Measurements from ENCODE around the gene LRRTM1.

Gene LRRTM1

GRCh38 chr2:80303909-80304837, at the start of gene LRRTM1:
LRRTM1 (minus strand) TSS chr2:80304752; CDS start chr2:80303819, 933 bp downstream.
- Mint-ChIP-seq H3K9me3 (no peaks in the 10 kb centered on the region), H3K36me3 (ENCODE audit: low read depth) (no peaks in the 10 kb centered on the region), H3K27me3 (ENCODE audit: low read depth) (peaks cover 42% of the 10 kb centered on the region), H3K27ac (no peak within 1 kb of the TSS), H3K4me1 (ENCODE audit: low read depth) (no peaks in the 10 kb centered on the region), H3K4me3 (no peak within 1 kb of the TSS)
- no peak for DNase-seq (ENCODE audit: low spot score)

GRCh38 chr2:80351231-80351630, 46.7 kb upstream of the LRRTM1 start:
- Mint-ChIP-seq H3K27ac (no peak overlapping the region), H3K4me1 (ENCODE audit: low read depth) (no peaks in the 10 kb centered on the region), H3K4me3 (no peak overlapping the region), H3K36me3 (ENCODE audit: low read depth) (no peaks in the 10 kb centered on the region), H3K9me3 (peaks cover 6% of the 10 kb centered on the region), H3K27me3 (ENCODE audit: low read depth) (no peaks in the 10 kb centered on the region)
- no peak for DNase-seq (ENCODE audit: low spot score)

- H3K9me3 Mint-ChIP-seq = peaks cover 17% of the 10 kb centered on the region
- DNase-seq (ENCODE audit: low spot score) = no peak
- H3K36me3 Mint-ChIP-seq (ENCODE audit: low read depth) = no peaks in the 10 kb centered on the region
- H3K4me1 Mint-ChIP-seq (ENCODE audit: low read depth) = no peaks in the 10 kb centered on the region
- no peak overlapping the region for H3K27ac Mint-ChIP-seq
- no peaks in the 10 kb centered on the region for H3K27me3 Mint-ChIP-seq (ENCODE audit: low read depth)
- H3K4me3 Mint-ChIP-seq = no peak overlapping the region
Measured at GRCh38 chr2:80348953-80349352, 44.4 kb upstream of the LRRTM1 start.

- Mint-ChIP-seq H3K27me3 (ENCODE audit: low read depth) (no peaks in the 10 kb centered on the region), H3K36me3 (ENCODE audit: low read depth) (no peaks in the 10 kb centered on the region), H3K27ac (no peak overlapping the region), H3K4me1 (ENCODE audit: low read depth) (no peaks in the 10 kb centered on the region), H3K9me3 (peaks cover 20% of the 10 kb centered on the region), H3K4me3 (no peak overlapping the region)
- no peak for DNase-seq (ENCODE audit: low spot score)
Measured at GRCh38 chr2:80348078-80348477, 43.5 kb upstream of the LRRTM1 start.

- H3K4me1 Mint-ChIP-seq (ENCODE audit: low read depth) = no peaks in the 10 kb centered on the region
- peaks cover 29% of the 10 kb centered on the region for H3K9me3 Mint-ChIP-seq
- H3K27ac Mint-ChIP-seq = no peak overlapping the region
- DNase-seq (ENCODE audit: low spot score) = no peak
- no peaks in the 10 kb centered on the region for H3K27me3 Mint-ChIP-seq (ENCODE audit: low read depth)
- no peak overlapping the region for H3K4me3 Mint-ChIP-seq
- H3K36me3 Mint-ChIP-seq (ENCODE audit: low read depth) = no peaks in the 10 kb centered on the region
Measured at GRCh38 chr2:80340022-80340421, 35.5 kb upstream of the LRRTM1 start.

- Mint-ChIP-seq H3K36me3 (ENCODE audit: low read depth) (no peaks in the 10 kb centered on the region), H3K9me3 (peaks cover 31% of the 10 kb centered on the region), H3K27ac (no peak overlapping the region), H3K27me3 (ENCODE audit: low read depth) (no peaks in the 10 kb centered on the region), H3K4me3 (no peak overlapping the region), H3K4me1 (ENCODE audit: low read depth) (no peaks in the 10 kb centered on the region)
- no peak for DNase-seq (ENCODE audit: low spot score)
Measured at GRCh38 chr2:80338794-80339193, 34.2 kb upstream of the LRRTM1 start.

GRCh38 chr2:80335411-80335810, 30.9 kb upstream of the LRRTM1 start:
- no peak for DNase-seq (ENCODE audit: low spot score)
- Mint-ChIP-seq H3K27me3 (ENCODE audit: low read depth) (no peaks in the 10 kb centered on the region), H3K4me1 (ENCODE audit: low read depth) (no peaks in the 10 kb centered on the region), H3K27ac (no peak overlapping the region), H3K36me3 (ENCODE audit: low read depth) (no peaks in the 10 kb centered on the region), H3K9me3 (peaks cover 36% of the 10 kb centered on the region), H3K4me3 (no peak overlapping the region)

- Mint-ChIP-seq H3K9me3 (peaks cover 34% of the 10 kb centered on the region), H3K27me3 (ENCODE audit: low read depth) (no peaks in the 10 kb centered on the region)
Measured at GRCh38 chr2:80333886-80334285, 29.3 kb upstream of the LRRTM1 start.

GRCh38 chr2:80330527-80331450, 26.2 kb upstream of the LRRTM1 start:
- Mint-ChIP-seq H3K4me1 (ENCODE audit: low read depth) (no peaks in the 10 kb centered on the region), H3K36me3 (ENCODE audit: low read depth) (no peaks in the 10 kb centered on the region), H3K4me3 (no peak overlapping the region), H3K27ac (no peak overlapping the region), H3K9me3 (peaks cover 24% of the 10 kb centered on the region), H3K27me3 (ENCODE audit: low read depth) (no peaks in the 10 kb centered on the region)
- DNase-seq (ENCODE audit: low spot score) = no peak

More at GRCh38 chr2:80333886-80334285, 29.3 kb upstream of the LRRTM1 start:
- DNase-seq (ENCODE audit: low spot score) = no peak
- no peak overlapping the region for H3K4me3 Mint-ChIP-seq
- no peak overlapping the region for H3K27ac Mint-ChIP-seq
- no peaks in the 10 kb centered on the region for H3K4me1 Mint-ChIP-seq (ENCODE audit: low read depth)
- H3K36me3 Mint-ChIP-seq (ENCODE audit: low read depth) = no peaks in the 10 kb centered on the region

- H3K4me1 Mint-ChIP-seq (ENCODE audit: low read depth) = no peaks in the 10 kb centered on the region
- H3K27me3 Mint-ChIP-seq (ENCODE audit: low read depth) = no peaks in the 10 kb centered on the region
- no peak overlapping the region for H3K27ac Mint-ChIP-seq
- H3K36me3 Mint-ChIP-seq (ENCODE audit: low read depth) = no peaks in the 10 kb centered on the region
- peaks cover 14% of the 10 kb centered on the region for H3K9me3 Mint-ChIP-seq
- no peak overlapping the region for H3K4me3 Mint-ChIP-seq
- no peak for DNase-seq (ENCODE audit: low spot score)
Measured at GRCh38 chr2:80329491-80329890, 24.9 kb upstream of the LRRTM1 start.

- Mint-ChIP-seq H3K27ac (no peak overlapping the region), H3K36me3 (ENCODE audit: low read depth) (no peaks in the 10 kb centered on the region), H3K27me3 (ENCODE audit: low read depth) (no peaks in the 10 kb centered on the region)
Measured at GRCh38 chr2:80328159-80328571, 23.6 kb upstream of the LRRTM1 start.

GRCh38 chr2:80326861-80327260, 22.3 kb upstream of the LRRTM1 start:
- no peaks in the 10 kb centered on the region for H3K4me1 Mint-ChIP-seq (ENCODE audit: low read depth)
- no peak overlapping the region for H3K4me3 Mint-ChIP-seq
- peaks cover 2% of the 10 kb centered on the region for H3K27me3 Mint-ChIP-seq (ENCODE audit: low read depth)
- H3K27ac Mint-ChIP-seq = no peak overlapping the region
- peaks cover 3% of the 10 kb centered on the region for H3K9me3 Mint-ChIP-seq
- H3K36me3 Mint-ChIP-seq (ENCODE audit: low read depth) = no peaks in the 10 kb centered on the region
- DNase-seq (ENCODE audit: low spot score) = no peak

More at GRCh38 chr2:80328159-80328571, 23.6 kb upstream of the LRRTM1 start:
- DNase-seq (ENCODE audit: low spot score) = no peak
- Mint-ChIP-seq H3K4me3 (no peak overlapping the region), H3K9me3 (peaks cover 5% of the 10 kb centered on the region), H3K4me1 (ENCODE audit: low read depth) (no peaks in the 10 kb centered on the region)

GRCh38 chr2:80326214-80326613, 21.7 kb upstream of the LRRTM1 start:
- no peak for DNase-seq (ENCODE audit: low spot score)
- Mint-ChIP-seq H3K9me3 (no peaks in the 10 kb centered on the region), H3K27me3 (ENCODE audit: low read depth) (peaks cover 2% of the 10 kb centered on the region), H3K4me1 (ENCODE audit: low read depth) (no peaks in the 10 kb centered on the region), H3K27ac (no peak overlapping the region), H3K4me3 (no peak overlapping the region), H3K36me3 (ENCODE audit: low read depth) (no peaks in the 10 kb centered on the region)

- no peaks in the 10 kb centered on the region for H3K9me3 Mint-ChIP-seq
- no peaks in the 10 kb centered on the region for H3K4me1 Mint-ChIP-seq (ENCODE audit: low read depth)
- peaks cover 3% of the 10 kb centered on the region for H3K27me3 Mint-ChIP-seq (ENCODE audit: low read depth)
- no peak overlapping the region for H3K4me3 Mint-ChIP-seq
- H3K36me3 Mint-ChIP-seq (ENCODE audit: low read depth) = no peaks in the 10 kb centered on the region
- no peak overlapping the region for H3K27ac Mint-ChIP-seq
- DNase-seq (ENCODE audit: low spot score) = no peak
Measured at GRCh38 chr2:80324525-80324924, 20.0 kb upstream of the LRRTM1 start.
